ENCODE data around the gene PCDHA1. TPM values are rescaled to one million over a fixed set of nuclear protein-coding genes. Genes with fewer than 3 reads are reported as not detected.

PCDHA1 gene
- total and polyA plus RNA-seq, 2 of the 13 experiments (the other 11 are each of a cell fraction or from before 2014, with no cell fraction given) = not detected

DNA sequence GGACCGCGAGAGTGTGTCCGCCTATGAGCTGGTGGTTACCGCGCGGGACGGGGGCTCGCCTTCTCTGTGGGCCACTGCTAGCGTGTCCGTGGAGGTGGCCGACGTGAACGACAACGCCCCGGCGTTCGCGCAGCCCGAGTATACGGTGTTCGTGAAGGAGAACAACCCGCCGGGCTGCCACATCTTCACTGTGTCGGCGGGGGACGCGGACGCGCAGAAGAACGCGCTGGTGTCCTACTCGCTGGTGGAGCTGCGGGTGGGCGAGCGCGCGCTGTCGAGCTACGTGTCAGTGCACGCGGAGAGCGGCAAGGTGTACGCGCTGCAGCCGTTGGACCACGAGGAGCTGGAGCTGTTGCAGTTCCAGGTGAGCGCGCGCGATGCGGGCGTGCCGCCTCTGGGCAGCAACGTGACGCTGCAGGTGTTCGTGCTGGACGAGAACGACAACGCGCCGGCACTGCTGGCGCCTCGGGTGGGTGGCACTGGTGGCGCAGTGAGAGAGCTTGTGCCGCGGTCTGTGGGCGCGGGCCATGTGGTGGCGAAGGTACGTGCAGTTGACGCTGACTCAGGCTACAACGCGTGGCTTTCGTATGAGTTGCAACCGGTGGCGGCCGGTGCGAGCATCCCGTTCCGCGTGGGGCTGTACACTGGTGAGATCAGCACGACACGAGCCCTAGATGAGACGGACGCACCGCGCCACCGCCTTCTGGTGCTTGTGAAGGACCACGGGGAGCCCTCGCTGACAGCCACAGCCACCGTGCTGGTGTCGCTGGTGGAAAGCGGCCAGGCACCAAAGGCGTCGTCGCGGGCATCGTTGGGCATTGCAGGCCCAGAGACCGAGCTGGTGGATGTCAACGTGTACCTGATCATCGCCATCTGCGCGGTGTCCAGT lies 49.9 kb downstream of the PCDHA1 start:
- Histone ChIP-seq H3K4me2 (ENCODE audit: low read depth, low read length) (no peak overlapping the region), H2AFZ (ENCODE audit: low read length) (no peak overlapping the region), H3K36me3 (replicated peaks in 1 of 2; ENCODE audit: control insufficient read depth in 1 of 2, insufficient read depth in 2 of 2, low read length in 2 of 2) (no peaks in the 10 kb centered on the region), H3K79me2 (ENCODE audit: insufficient read depth, low read length) (no peaks in the 10 kb centered on the region), H3K9ac (ENCODE audit: insufficient read depth, low read depth, low read length) (no peak overlapping the region), H3K27ac (ENCODE audit: extremely low read length, insufficient read depth, low read length) (no peak overlapping the region), H4K20me1 (ENCODE audit: insufficient read depth, low read length) (no peaks in the 10 kb centered on the region), H3K27me3 (ENCODE audit: control insufficient read depth in 1 of 2, insufficient read depth in 2 of 2, low read length in 2 of 2) (no peaks in the 10 kb centered on the region), H3K9me3 (ENCODE audit: low read length) (no peaks in the 10 kb centered on the region), H3K4me1 (ENCODE audit: insufficient read depth, low read length) (no peaks in the 10 kb centered on the region), H3K4me3 (replicated peaks in 1 of 3; ENCODE audit: insufficient read depth in 1 of 3, low read depth in 2 of 3, low read length in 3 of 3) (no peak overlapping the region)
- no TSS peak for BruUV-seq (replicated peaks)
- FAIRE-seq = no peak
- in situ Hi-C loops (cut with HindIII; ENCODE audit: extremely low pct_ligation_motif_present, low pct_unique_long_range_greater_than_20kb) = no loop called here
- 90% methylated on average over 83 of the region's 103 CpGs for WGBS (ENCODE audit: low lambda C conversion rate)
- TF ChIP-seq NR3C1 (CRISPR knock-in tag; IDR thresholded peaks at IDR 0.05) (no peak), PRDM15 (CRISPR knock-in tag; IDR thresholded peaks at IDR 0.05) (no peak)
- ChIA-PET CTCF (ENCODE audit: low intra/inter-chr PET ratio, low total read pairs) (no interaction called here), POLR2A (no interaction called here)
- ATAC-seq = no peak
- intact Hi-C loops (cut with micrococcal nuclease; ENCODE audit: unreplicated experiment) = no loop called here
- DNase-seq (ENCODE audit: low spot score) = no peak
